IMR-90 (cell line): ENCODE data around the gene PRXL2C. TPM values are rescaled to one million over a fixed set of nuclear protein-coding genes. Genes with fewer than 3 reads are reported as not detected.

Source experiments
- ATAC-seq: fragments of 200-7000 bp; cut with Tn5 transposase; 2 replicates; pipeline ENCODE4 v1.9.1; 2020; ENCODE audit warnings: low read depth, mild to moderate bottlenecking, moderate library complexity
- BruUV-seq: library from RNA; stranded (reverse); fragments of 400-500 nt; replicated peaks from 2 replicates; lab custom pipeline; 2021; lab: Mats Ljungman, UMichigan
- CTCF ChIA-PET: fragments of 300-600 bp; formaldehyde crosslinking; extraction: SDS; loops from one replicate; lab custom pipeline; 2021; ENCODE audit warnings: antibody characterized with exemption; lab: Yijun Ruan, JAX
- POLR2A ChIA-PET: fragments of 300-600 bp; sonication (Branson Sonifier 250); formaldehyde crosslinking; loops from one replicate; lab custom pipeline; 2022; ENCODE audit warnings: antibody characterized with exemption; ENCODE audit not compliant: unreplicated experiment; lab: Charles Lee
- DNase-seq: peaks from one replicate; pipeline ENCODE4 v3.0.0; 2013
- H2AFZ ChIP-seq: replicated peaks from 2 replicates; pipeline ENCODE3; 2013; ENCODE audit warnings: low read length, mild to moderate bottlenecking; ENCODE audit not compliant: poor library complexity
- H2AK5ac ChIP-seq: 2 replicates; pipeline ENCODE4 v1.6.1; 2013; ENCODE audit warnings: low read depth, low read length, inconsistent platforms
- H2AK9ac ChIP-seq: replicated peaks from 2 replicates; pipeline ENCODE3; 2013; ENCODE audit warnings: mild to moderate bottlenecking, low read depth, low read length, moderate library complexity; ENCODE audit not compliant: poor library complexity
- H2BK120ac ChIP-seq: 2 replicates; pipeline ENCODE4 v1.6.1; 2013; ENCODE audit warnings: low read depth, low read length, inconsistent platforms
- H2BK15ac ChIP-seq: 3 replicates; pipeline ENCODE4 v1.6.1; 2013; ENCODE audit warnings: low read depth, low read length, inconsistent platforms
- H2BK20ac ChIP-seq: 2 replicates; pipeline ENCODE4 v1.6.1; 2013; ENCODE audit warnings: low read depth, mild to moderate bottlenecking, inconsistent platforms, low read length, moderate library complexity
- H2BK5ac ChIP-seq: 2 replicates; pipeline ENCODE4 v1.6.1; 2013; ENCODE audit warnings: mild to moderate bottlenecking, low read depth, low read length, inconsistent platforms; ENCODE audit not compliant: poor library complexity, severe bottlenecking
- H3K14ac ChIP-seq: replicated peaks from 2 replicates; pipeline ENCODE4 v1.6.1; 2013; ENCODE audit warnings: low read depth, low read length, inconsistent platforms
- H3K18ac ChIP-seq: 2 replicates; pipeline ENCODE4 v1.6.1; 2013; ENCODE audit warnings: low read depth, low read length, control low read depth
- H3K23ac ChIP-seq: 2 replicates; pipeline ENCODE4 v1.6.1; 2013; ENCODE audit warnings: low read depth, low read length, inconsistent platforms
- H3K27ac ChIP-seq: 2 replicates; pipeline ENCODE4 v1.5.1; 2013; ENCODE audit warnings: mild to moderate bottlenecking, control low read depth, low read length; ENCODE audit not compliant: insufficient read depth
- H3K27me3 ChIP-seq: 2 replicates; pipeline ENCODE4 v1.6.1; 2013; ENCODE audit warnings: low read length; ENCODE audit not compliant: control insufficient read depth, insufficient read depth
- H3K36me3 ChIP-seq: 2 replicates; pipeline ENCODE4 v1.6.1; 2013; ENCODE audit warnings: low read length, mixed read lengths; ENCODE audit not compliant: control insufficient read depth, insufficient read depth
- H3K4ac ChIP-seq: 2 replicates; pipeline ENCODE4 v1.6.1; 2013; ENCODE audit warnings: low read depth, low read length, inconsistent platforms
- H3K4me1 ChIP-seq: 2 replicates; pipeline ENCODE4 v1.6.1; 2013; ENCODE audit warnings: low read length, mixed read lengths; ENCODE audit not compliant: control insufficient read depth, insufficient read depth
- H3K4me2 ChIP-seq: 2 replicates; pipeline ENCODE4 v1.6.1; 2013; ENCODE audit warnings: low read depth, mild to moderate bottlenecking, control low read depth, low read length, moderate library complexity
- H3K4me3 ChIP-seq: 2 replicates; pipeline ENCODE4 v1.5.1; 2013; ENCODE audit warnings: low read depth, mild to moderate bottlenecking, control low read depth, low read length, moderate library complexity; ENCODE audit not compliant: insufficient read depth
- H3K56ac ChIP-seq: 2 replicates; pipeline ENCODE4 v1.6.1; 2013; ENCODE audit warnings: low read length, inconsistent platforms; ENCODE audit not compliant: insufficient read depth; ENCODE audit errors: extremely low read depth
- H3K79me1 ChIP-seq, 2 experiments: 2 replicates each; pipeline ENCODE4 v1.6.1; 2013; ENCODE audit warnings: low read length in 2 of 2, inconsistent platforms in 1 of 2, low read depth in 1 of 2
- H3K9ac ChIP-seq: 2 replicates; pipeline ENCODE4 v1.6.1; 2013; ENCODE audit warnings: low read depth, low read length, control low read depth
- H3K9me1 ChIP-seq: 2 replicates; pipeline ENCODE4 v1.6.1; 2013; ENCODE audit warnings: low read length, inconsistent platforms; ENCODE audit not compliant: insufficient read depth
- H3K9me3 ChIP-seq: 2 replicates; pipeline ENCODE4 v1.6.1; 2013; ENCODE audit warnings: low read length; ENCODE audit not compliant: control insufficient read depth, insufficient read depth
- H4K20me1 ChIP-seq: 2 replicates; pipeline ENCODE4 v1.6.1; 2013; ENCODE audit warnings: low read length, inconsistent platforms; ENCODE audit not compliant: insufficient read depth
- H4K5ac ChIP-seq: 2 replicates; pipeline ENCODE4 v1.6.1; 2013; ENCODE audit warnings: mild to moderate bottlenecking, low read depth, low read length, control low read depth
- H4K8ac ChIP-seq, 2 experiments: 2 replicates each; pipeline ENCODE4 v1.6.1; 2013; ENCODE audit warnings: low read depth in 2 of 2, low read length in 2 of 2, control low read depth in 1 of 2, inconsistent platforms in 1 of 2
- H4K91ac ChIP-seq: 2 replicates; pipeline ENCODE4 v1.6.1; 2013; ENCODE audit warnings: low read depth, low read length, inconsistent platforms; ENCODE audit not compliant: insufficient read depth
- BHLHE40 ChIP-seq: fragments of 150-350 bp; IDR thresholded peaks from 2 replicates; pipeline ENCODE4 v1.6.1; 2016; ENCODE audit warnings: mild to moderate bottlenecking, low read depth, low read length
- CEBPB ChIP-seq: IDR thresholded peaks from 2 replicates; pipeline ENCODE4 v1.6.1; 2012; ENCODE audit warnings: low read depth, low read length, improper control_type of control experiment
- CHD1 ChIP-seq: IDR thresholded peaks from 2 replicates; pipeline ENCODE4 v1.6.1; 2012; ENCODE audit warnings: low read depth, low read length, improper control_type of control experiment
- ELK1 ChIP-seq: fragments of 150-350 bp; IDR thresholded peaks from 2 replicates; pipeline ENCODE4 v1.6.1; 2016; ENCODE audit warnings: low read depth, mild to moderate bottlenecking, low read length, moderate library complexity, borderline replicate concordance
- FOS ChIP-seq: fragments of 150-350 bp; IDR thresholded peaks from 2 replicates; pipeline ENCODE4 v1.6.1; 2016; ENCODE audit warnings: low read depth, low read length
- MAFK ChIP-seq: IDR thresholded peaks from 2 replicates; pipeline ENCODE4 v1.6.1; 2012; ENCODE audit warnings: low read depth, low read length, improper control_type of control experiment
- MAZ ChIP-seq: IDR thresholded peaks from 2 replicates; pipeline ENCODE4 v1.6.1; 2012; ENCODE audit warnings: low read depth, mild to moderate bottlenecking, low read length, improper control_type of control experiment, moderate library complexity, borderline replicate concordance
- MXI1 ChIP-seq: IDR thresholded peaks from 2 replicates; pipeline ENCODE4 v1.6.1; 2012; ENCODE audit warnings: low read depth, mild to moderate bottlenecking, low read length, moderate library complexity, borderline replicate concordance
- RAD21 ChIP-seq: IDR thresholded peaks from 2 replicates; pipeline ENCODE4 v1.6.1; 2012; ENCODE audit warnings: low read length, improper control_type of control experiment
- RFX5 ChIP-seq: IDR thresholded peaks from 2 replicates; pipeline ENCODE4 v1.8.0; 2012; ENCODE audit warnings: low read depth, mild to moderate bottlenecking, low read length, moderate library complexity
- WGBS, 2 experiments: methylation state at CpG; one replicate each; pipeline versions ENCODE4 v1.1.5 to v1.1.7; 2013; ENCODE audit warnings: missing lambda C conversion rate in 2 of 2; ENCODE audit not compliant: insufficient read length in 1 of 2; ENCODE audit errors: extremely low coverage in 2 of 2; 5-methylcytosine and 5-hydroxymethylcytosine counted together
- dilution Hi-C: fragments of 300-500 bp; cut with HindIII; formaldehyde crosslinking; loops from one replicate; pipeline ENCODE4 v1.14.3; 2018; ENCODE audit warnings: low sequenced_read_pairs; ENCODE audit not compliant: unreplicated experiment
- in situ Hi-C: fragments of 300-500 bp; cut with MboI; formaldehyde crosslinking; loops from 3 replicates; pipeline ENCODE4 v1.14.3; 2019; ENCODE audit warnings: low sequenced_read_pairs, inconsistent platforms, mixed read lengths
- intact Hi-C: fragments of 100-400 bp; cut with micrococcal nuclease; formaldehyde crosslinking; loops from 2 replicates; pipeline ENCODE4 v1.10.0; 2022
- polyA plus RNA-seq, 3 experiments: library from polyadenylated mRNA; depleted of rRNA; stranded (reverse); fragments of >200 nt; gene quantifications; 2 replicates each; pipeline ENCODE4 v1.2.3, GENCODE V29; 2012; ENCODE audit warnings: low replicate concordance in 1 of 3
- total RNA-seq: library from RNA; depleted of rRNA; stranded (reverse); fragments of >200 nt; gene quantifications from 2 replicates; pipeline ENCODE4 v1.2.3, GENCODE V29; 2012
- TF ChIP-seq, protein P1 (sequence below): conservative IDR thresholded peaks from 2 replicates; pipeline ENCODE4 v1.5.1; 2012; ENCODE audit warnings: mild to moderate bottlenecking, low read depth, low read length, improper control_type of control experiment

Gene PRXL2C
- total and polyA plus RNA-seq, 2 of the 4 experiments (the other 2 are of a cell fraction) = 2.7 to 9.0 TPM

GRCh38 chr9:96612105-96612965, 42.8 kb downstream of the PRXL2C start (continued):
- TF ChIP-seq MXI1 (no peak), CHD1 (no peak), BHLHE40 (peak; percentile 94), RAD21 (0 out of 2 replicates have a peak, but pooled peaks have one; percentile 23)

DNA sequence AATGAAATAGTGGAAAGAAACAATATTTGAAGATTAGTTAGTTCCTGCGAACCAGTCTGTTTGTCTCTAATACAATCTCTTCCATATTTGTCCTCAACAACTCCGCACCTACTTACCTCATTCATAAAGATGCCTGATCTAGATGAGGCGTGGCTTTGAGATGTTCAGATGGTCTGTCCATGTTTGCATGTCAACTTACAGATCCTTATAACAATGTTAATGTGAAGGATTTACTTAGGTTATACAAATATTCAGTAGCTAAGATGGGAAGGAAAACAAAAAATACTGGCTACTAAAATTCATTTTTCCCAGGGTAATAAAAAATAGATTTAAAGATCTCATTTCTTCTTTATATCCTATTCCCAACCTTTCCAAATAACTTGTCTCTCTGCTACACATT, 43.8 kb downstream of the PRXL2C start:
- H3K79me1 ChIP-seq = peaks cover 9 to 57% of the 10 kb centered on the region in 2 experiments; a peak in 3 of 4 replicates
- H3K4me1 ChIP-seq = peaks cover 8% of the 10 kb centered on the region
- H3K9me3 ChIP-seq = no peaks in the 10 kb centered on the region
- intact Hi-C loops (loop anchor here (5.0 kb wide), 2 partner anchors 44 to 159 kb away; partner anchors contain the start of gene HABP4), dilution Hi-C loops (no loop called here), in situ Hi-C loops (no loop called here)
- no peak overlapping the region for H3K56ac ChIP-seq
- peak overlapping the region; percentile 54; the same call in 1 of the 2 replicates for H2BK120ac ChIP-seq
- H3K4ac ChIP-seq = peak overlapping the region; percentile 51; the same call in 1 of the 2 replicates
- no peak overlapping the region for H2AK9ac ChIP-seq
- peak overlapping the region; percentile 83; the same call in 1 of the 2 replicates for H3K14ac ChIP-seq
- no peaks in the 10 kb centered on the region for H3K27me3 ChIP-seq
- ChIA-PET CTCF (interaction anchor here (0.6 kb wide), 1 partner anchor 172 kb away, joined by 4 read pairs; no protein-coding TSS in a partner anchor), POLR2A (no interaction called here)
- H3K4me2 ChIP-seq = 0 out of 2 replicates have a peak overlapping the region, but pooled peaks have one; percentile 12
- no CpG with 5 or more reads among the region's 3 CpGs for WGBS, 2 experiments
- H4K8ac ChIP-seq = peak overlapping the region in 1 of 2 experiments; percentile 51; a peak in 1 of 4 replicates
- no peak overlapping the region for H3K4me3 ChIP-seq
- H3K27ac ChIP-seq = no peak overlapping the region
- peak overlapping the region; percentile 91 for H2AK5ac ChIP-seq
- H2BK5ac ChIP-seq = peak overlapping the region; percentile 69
- H2AFZ ChIP-seq = no peak overlapping the region
- peak overlapping the region; percentile 73; the same call in 1 of the 3 replicates for H2BK15ac ChIP-seq
- H3K9ac ChIP-seq = no peak overlapping the region
- peak overlapping the region; percentile 71; the same call in 1 of the 2 replicates for H2BK20ac ChIP-seq
- BruUV-seq = no TSS peak
- H4K91ac ChIP-seq = no peak overlapping the region
- ATAC-seq (no peak), DNase-seq (no peak)
- peaks cover 5% of the 10 kb centered on the region for H3K9me1 ChIP-seq
- H3K18ac ChIP-seq = peak overlapping the region; percentile 13; the same call in 1 of the 2 replicates
- H4K20me1 ChIP-seq = no peaks in the 10 kb centered on the region; the same call in 1 of the 2 replicates
- no peaks in the 10 kb centered on the region for H3K36me3 ChIP-seq
- peak overlapping the region; percentile 13; the same call in 1 of the 2 replicates for H4K5ac ChIP-seq
- H3K23ac ChIP-seq = peak overlapping the region; percentile 50; the same call in 1 of the 2 replicates
- no peak for TF ChIP-seq MAZ
- no peak for TF ChIP-seq CEBPB
- TF ChIP-seq FOS = no peak
- TF ChIP-seq MAFK = no peak
- no peak for TF ChIP-seq ELK1
- no peak for TF ChIP-seq MXI1
- TF ChIP-seq, protein P1, sequence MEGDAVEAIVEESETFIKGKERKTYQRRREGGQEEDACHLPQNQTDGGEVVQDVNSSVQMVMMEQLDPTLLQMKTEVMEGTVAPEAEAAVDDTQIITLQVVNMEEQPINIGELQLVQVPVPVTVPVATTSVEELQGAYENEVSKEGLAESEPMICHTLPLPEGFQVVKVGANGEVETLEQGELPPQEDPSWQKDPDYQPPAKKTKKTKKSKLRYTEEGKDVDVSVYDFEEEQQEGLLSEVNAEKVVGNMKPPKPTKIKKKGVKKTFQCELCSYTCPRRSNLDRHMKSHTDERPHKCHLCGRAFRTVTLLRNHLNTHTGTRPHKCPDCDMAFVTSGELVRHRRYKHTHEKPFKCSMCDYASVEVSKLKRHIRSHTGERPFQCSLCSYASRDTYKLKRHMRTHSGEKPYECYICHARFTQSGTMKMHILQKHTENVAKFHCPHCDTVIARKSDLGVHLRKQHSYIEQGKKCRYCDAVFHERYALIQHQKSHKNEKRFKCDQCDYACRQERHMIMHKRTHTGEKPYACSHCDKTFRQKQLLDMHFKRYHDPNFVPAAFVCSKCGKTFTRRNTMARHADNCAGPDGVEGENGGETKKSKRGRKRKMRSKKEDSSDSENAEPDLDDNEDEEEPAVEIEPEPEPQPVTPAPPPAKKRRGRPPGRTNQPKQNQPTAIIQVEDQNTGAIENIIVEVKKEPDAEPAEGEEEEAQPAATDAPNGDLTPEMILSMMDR = no peak
- TF ChIP-seq RFX5 = no peak
